Measurements from ENCODE around the gene ATP2A1. TPM values are rescaled to one million over a fixed set of nuclear protein-coding genes. Genes with fewer than 3 reads are reported as not detected.

Gene ATP2A1
- total RNA-seq, 1 donor from 2014 or later, result 8.2 TPM

- no peak overlapping the region for H3K9ac ChIP-seq
- H2AFZ ChIP-seq (replicated peaks), result no peak overlapping the region
- TF ChIP-seq EZH2 (IDR thresholded peaks at IDR 0.05) (no peak), EZH2phosphoT487 (IDR thresholded peaks at IDR 0.05) (no peak)
- TF ChIP-seq, protein P1, sequence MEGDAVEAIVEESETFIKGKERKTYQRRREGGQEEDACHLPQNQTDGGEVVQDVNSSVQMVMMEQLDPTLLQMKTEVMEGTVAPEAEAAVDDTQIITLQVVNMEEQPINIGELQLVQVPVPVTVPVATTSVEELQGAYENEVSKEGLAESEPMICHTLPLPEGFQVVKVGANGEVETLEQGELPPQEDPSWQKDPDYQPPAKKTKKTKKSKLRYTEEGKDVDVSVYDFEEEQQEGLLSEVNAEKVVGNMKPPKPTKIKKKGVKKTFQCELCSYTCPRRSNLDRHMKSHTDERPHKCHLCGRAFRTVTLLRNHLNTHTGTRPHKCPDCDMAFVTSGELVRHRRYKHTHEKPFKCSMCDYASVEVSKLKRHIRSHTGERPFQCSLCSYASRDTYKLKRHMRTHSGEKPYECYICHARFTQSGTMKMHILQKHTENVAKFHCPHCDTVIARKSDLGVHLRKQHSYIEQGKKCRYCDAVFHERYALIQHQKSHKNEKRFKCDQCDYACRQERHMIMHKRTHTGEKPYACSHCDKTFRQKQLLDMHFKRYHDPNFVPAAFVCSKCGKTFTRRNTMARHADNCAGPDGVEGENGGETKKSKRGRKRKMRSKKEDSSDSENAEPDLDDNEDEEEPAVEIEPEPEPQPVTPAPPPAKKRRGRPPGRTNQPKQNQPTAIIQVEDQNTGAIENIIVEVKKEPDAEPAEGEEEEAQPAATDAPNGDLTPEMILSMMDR (IDR thresholded peaks at IDR 0.05), result no peak
Observed at GRCh38 chr16:28904363-28904762, 26.1 kb downstream of the ATP2A1 start.

DNA sequence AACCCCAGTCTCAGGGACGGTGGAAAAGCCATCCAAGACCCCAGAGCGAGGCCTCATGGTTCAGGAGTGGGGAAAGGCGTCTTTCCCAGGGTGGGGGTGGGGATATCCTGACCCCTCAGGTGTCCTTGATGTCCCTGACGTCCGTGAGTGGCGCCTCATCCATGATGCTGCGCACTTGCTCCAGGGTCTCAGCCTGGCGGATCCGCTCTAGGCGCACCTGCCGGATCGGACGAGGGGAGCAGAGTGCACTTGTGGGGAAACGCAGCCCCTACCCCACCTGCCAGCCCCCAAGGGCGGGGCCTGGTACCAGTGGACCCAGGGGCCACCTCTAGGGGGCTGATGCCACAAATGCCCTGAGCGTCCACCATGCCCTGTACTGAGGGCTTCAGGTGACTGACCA is 26.5 kb downstream of the ATP2A1 start:
- Histone ChIP-seq H3F3A (ENCODE audit: low read depth) (no peaks in the 10 kb centered on the region), H3K36me3 (no peaks in the 10 kb centered on the region), H3K27me3 (no peaks in the 10 kb centered on the region), H3K79me2 (ENCODE audit: low read depth) (no peaks in the 10 kb centered on the region), H2AFZ (replicated peaks) (no peak overlapping the region), H3K4me1 (no peaks in the 10 kb centered on the region), H4K20me1 (ENCODE audit: low read depth) (no peaks in the 10 kb centered on the region), H3K4me2 (no peak overlapping the region), H3K27ac (no peak overlapping the region), H3K9me3 (ENCODE audit: low read depth) (no peaks in the 10 kb centered on the region), H3K4me3 (no peak overlapping the region), H3K9ac (no peak overlapping the region)
- no peak for DNase-seq (ENCODE audit: low spot score)
- TF ChIP-seq, protein P1 (IDR thresholded peaks at IDR 0.05), result no peak
- TF ChIP-seq EZH2phosphoT487 (IDR thresholded peaks at IDR 0.05), result no peak
- no peak for TF ChIP-seq EZH2 (IDR thresholded peaks at IDR 0.05)
- Mint-ChIP-seq H3K9me3 (no peaks in the 10 kb centered on the region), H3K27ac (no peak overlapping the region), H3K27me3 (ENCODE audit: insufficient read depth, low read depth) (no peaks in the 10 kb centered on the region), H3K4me3 (no peak overlapping the region), H3K4me1 (no peaks in the 10 kb centered on the region), H3K36me3 (no peaks in the 10 kb centered on the region)

More at GRCh38 chr16:28904363-28904762, 26.1 kb downstream of the ATP2A1 start:
- Histone ChIP-seq H3K4me3 (no peak overlapping the region), H3K9me3 (ENCODE audit: low read depth) (no peaks in the 10 kb centered on the region), H3K27ac (no peak overlapping the region), H3F3A (ENCODE audit: low read depth) (no peaks in the 10 kb centered on the region), H3K4me2 (no peak overlapping the region), H3K79me2 (ENCODE audit: low read depth) (no peaks in the 10 kb centered on the region), H3K36me3 (no peaks in the 10 kb centered on the region), H3K27me3 (no peaks in the 10 kb centered on the region), H4K20me1 (ENCODE audit: low read depth) (no peaks in the 10 kb centered on the region), H3K4me1 (no peaks in the 10 kb centered on the region)
- no peak for DNase-seq (ENCODE audit: low spot score)
- no peak overlapping the region for H3K27ac Mint-ChIP-seq
- no peak overlapping the region for H3K4me3 Mint-ChIP-seq
- no peaks in the 10 kb centered on the region for H3K4me1 Mint-ChIP-seq
- H3K27me3 Mint-ChIP-seq (ENCODE audit: insufficient read depth, low read depth), result no peaks in the 10 kb centered on the region
- no peaks in the 10 kb centered on the region for H3K36me3 Mint-ChIP-seq
- no peaks in the 10 kb centered on the region for H3K9me3 Mint-ChIP-seq

DNA sequence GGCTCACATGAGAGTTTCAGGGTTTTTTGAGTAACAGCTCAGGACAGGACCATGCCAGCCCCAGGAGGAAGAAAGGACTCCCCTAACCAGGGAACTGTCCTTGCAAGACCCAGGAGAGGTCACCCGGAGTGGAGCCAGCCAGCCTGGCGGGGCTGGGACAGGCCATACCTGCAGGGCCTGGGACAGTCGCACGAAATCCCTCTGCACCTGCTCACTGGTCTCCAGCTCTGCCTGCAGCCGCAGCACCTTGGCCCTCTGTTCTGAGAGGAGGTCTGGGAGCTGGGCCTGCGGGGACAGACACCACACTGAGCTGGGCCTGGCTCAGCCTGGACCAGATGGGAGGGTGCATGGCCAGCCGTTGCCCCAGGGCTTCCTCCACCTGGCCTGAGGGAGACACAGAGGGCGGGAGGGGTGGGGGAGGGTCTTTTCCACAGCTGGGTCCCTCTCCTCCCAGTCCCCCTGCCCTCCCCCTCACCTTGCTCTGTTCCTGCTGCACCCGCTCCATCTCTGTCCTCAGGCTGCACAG is 27.0 kb downstream of the ATP2A1 start:
- Mint-ChIP-seq H3K4me3 (no peak overlapping the region), H3K27me3 (ENCODE audit: insufficient read depth, low read depth) (no peaks in the 10 kb centered on the region), H3K27ac (no peak overlapping the region), H3K4me1 (no peaks in the 10 kb centered on the region), H3K9me3 (no peaks in the 10 kb centered on the region), H3K36me3 (no peaks in the 10 kb centered on the region)
- Histone ChIP-seq H3K79me2 (ENCODE audit: low read depth) (no peaks in the 10 kb centered on the region), H3K27me3 (no peaks in the 10 kb centered on the region), H3K27ac (no peak overlapping the region), H3K9ac (no peak overlapping the region), H3K9me3 (ENCODE audit: low read depth) (no peaks in the 10 kb centered on the region), H2AFZ (replicated peaks) (no peak overlapping the region), H3K4me3 (no peak overlapping the region), H3F3A (ENCODE audit: low read depth) (no peaks in the 10 kb centered on the region), H4K20me1 (ENCODE audit: low read depth) (no peaks in the 10 kb centered on the region), H3K4me2 (no peak overlapping the region), H3K4me1 (no peaks in the 10 kb centered on the region), H3K36me3 (no peaks in the 10 kb centered on the region)
- TF ChIP-seq EZH2 (IDR thresholded peaks at IDR 0.05) (no peak), EZH2phosphoT487 (IDR thresholded peaks at IDR 0.05) (no peak)
- TF ChIP-seq, protein P1 (IDR thresholded peaks at IDR 0.05), result no peak
- DNase-seq (ENCODE audit: low spot score), result no peak

Data from neural progenitor cell (in vitro differentiated cells).